SK-N-SH treated with all-trans-retinoic acid at 6 μM for 48 hours (cell line): ENCODE results near the gene PTPRD.

ENCODE experiments used
- ATAC-seq: fragments of 200-7000 bp; cut with Tn5 transposase; 3 replicates; pipeline ENCODE4 v1.9.1; 2020; ENCODE audit warnings: mild to moderate bottlenecking, moderate library complexity
- ARNTL ChIP-seq: fragments of 450-650 bp; formaldehyde crosslinking; IDR thresholded peaks from 2 replicates; pipeline ENCODE4 v1.5.0; 2020; ENCODE audit warnings: low read depth, mild to moderate bottlenecking, moderate library complexity, borderline replicate concordance
- BACH2 ChIP-seq: fragments of 250-450 bp; sonication (Bioruptor Pico); IDR thresholded peaks from 2 replicates; pipeline ENCODE4 v1.9.0; 2021; ENCODE audit warnings: mild to moderate bottlenecking, borderline replicate concordance
- CSDC2 ChIP-seq: fragments of 250-450 bp; sonication (Bioruptor Pico); IDR thresholded peaks from 2 replicates; pipeline ENCODE4 v1.5.0; 2020; ENCODE audit warnings: mild to moderate bottlenecking, moderate library complexity
- ESRRG ChIP-seq: fragments of 250-450 bp; sonication (Bioruptor Pico); IDR thresholded peaks from 2 replicates; pipeline ENCODE4 v1.6.1; 2021; ENCODE audit warnings: mild to moderate bottlenecking
- GLIS3 ChIP-seq: fragments of 250-450 bp; sonication (Bioruptor Pico); IDR thresholded peaks from 2 replicates; pipeline ENCODE4 v1.5.0; 2020; ENCODE audit warnings: mild to moderate bottlenecking, moderate library complexity
- ISL1 ChIP-seq: fragments of 250-450 bp; sonication (Bioruptor Pico); IDR thresholded peaks from 2 replicates; pipeline ENCODE4 v2.1.2; 2022; ENCODE audit warnings: mild to moderate bottlenecking, moderate library complexity
- OSR1 ChIP-seq: fragments of 250-450 bp; sonication (Bioruptor Pico); IDR thresholded peaks from 2 replicates; pipeline ENCODE4 v1.8.0; 2022; ENCODE audit warnings: moderate library complexity, mild to moderate bottlenecking, inconsistent platforms
- PATZ1 ChIP-seq: fragments of 250-450 bp; sonication (Bioruptor Pico); IDR thresholded peaks from 2 replicates; pipeline ENCODE4 v1.8.0; 2020; ENCODE audit warnings: mild to moderate bottlenecking, moderate library complexity, borderline replicate concordance
- POU6F1 ChIP-seq: fragments of 250-450 bp; sonication (Bioruptor Pico); IDR thresholded peaks from 2 replicates; pipeline ENCODE4 v1.8.0; 2021; ENCODE audit warnings: low read depth, mild to moderate bottlenecking, moderate library complexity, borderline replicate concordance
- PPARA ChIP-seq: fragments of 250-450 bp; sonication (Bioruptor Pico); IDR thresholded peaks from 2 replicates; pipeline ENCODE4 v1.5.0; 2020; ENCODE audit warnings: mild to moderate bottlenecking, borderline replicate concordance
- RARB ChIP-seq: fragments of 250-450 bp; sonication (Bioruptor Pico); IDR thresholded peaks from 2 replicates; pipeline ENCODE4 v1.8.0; 2021; ENCODE audit warnings: mild to moderate bottlenecking, moderate library complexity
- SNAI2 ChIP-seq: fragments of 250-450 bp; sonication (Bioruptor Pico); IDR thresholded peaks from 2 replicates; pipeline ENCODE4 v1.5.0; 2020; ENCODE audit warnings: mild to moderate bottlenecking, moderate library complexity
- TCF4 ChIP-seq: fragments of 250-450 bp; sonication (Bioruptor Pico); IDR thresholded peaks from 2 replicates; pipeline ENCODE4 v1.8.0; 2021; ENCODE audit warnings: mild to moderate bottlenecking, moderate library complexity, borderline replicate concordance
- ZC3H10 ChIP-seq: fragments of 250-450 bp; sonication (Bioruptor Pico); IDR thresholded peaks from 2 replicates; pipeline ENCODE4 v1.5.1; 2021; ENCODE audit warnings: mild to moderate bottlenecking, moderate library complexity
- ZFP30 ChIP-seq: fragments of 450-650 bp; formaldehyde crosslinking; IDR thresholded peaks from 2 replicates; pipeline ENCODE4 v1.5.0; 2022; ENCODE audit warnings: mild to moderate bottlenecking, moderate library complexity
- ZNF565 ChIP-seq: fragments of 450-650 bp; formaldehyde crosslinking; conservative IDR thresholded peaks from 2 replicates; pipeline ENCODE4 v1.5.0; 2020; ENCODE audit warnings: low read depth, mild to moderate bottlenecking, moderate library complexity
- ZNF70 ChIP-seq: fragments of 450-650 bp; formaldehyde crosslinking; IDR thresholded peaks from 2 replicates; pipeline ENCODE4 v1.5.0; 2020; ENCODE audit warnings: mild to moderate bottlenecking, moderate library complexity
- ZNF8 ChIP-seq: fragments of 450-650 bp; formaldehyde crosslinking; IDR thresholded peaks from 2 replicates; pipeline ENCODE4 v1.5.0; 2020; ENCODE audit warnings: mild to moderate bottlenecking, moderate library complexity
- TF ChIP-seq, protein P1 (sequence below): fragments of 250-450 bp; sonication (Bioruptor Pico); IDR thresholded peaks from 2 replicates; pipeline ENCODE4 v1.5.1; 2021; ENCODE audit warnings: mild to moderate bottlenecking, moderate library complexity
- TF ChIP-seq, protein P2 (sequence below): fragments of 250-450 bp; sonication (Bioruptor Pico); IDR thresholded peaks from 2 replicates; pipeline ENCODE4 v1.5.1; 2020; ENCODE audit warnings: low read depth, mild to moderate bottlenecking, moderate library complexity
- TF ChIP-seq, protein P3 (sequence below): fragments of 250-450 bp; sonication (Bioruptor Pico); IDR thresholded peaks from 2 replicates; pipeline ENCODE4 v1.5.0; 2020; ENCODE audit warnings: mild to moderate bottlenecking, moderate library complexity

Gene PTPRD

DNA sequence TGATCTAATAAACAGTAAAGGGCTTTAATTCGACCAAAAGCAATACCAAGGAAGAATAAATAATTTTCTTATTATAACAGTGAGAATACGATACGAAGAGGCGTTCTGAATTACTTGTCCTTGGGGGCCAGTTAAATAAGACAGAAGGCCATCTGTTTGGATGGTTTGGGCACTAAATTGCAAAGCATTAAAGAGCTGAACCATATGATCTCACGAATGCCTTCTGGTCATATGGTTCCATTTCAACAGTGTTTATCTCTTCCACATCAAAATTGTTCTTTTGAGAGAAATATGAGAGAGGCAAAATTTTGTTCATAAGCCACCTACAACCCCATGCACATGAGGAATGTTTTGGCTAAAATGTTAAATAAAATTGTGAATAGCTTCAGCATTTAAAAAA is 605.4 kb downstream of the PTPRD start:
- no peak for TF ChIP-seq OSR1
- no peak for TF ChIP-seq ISL1
- no peak for TF ChIP-seq TCF4 (CRISPR knock-in tag)
- TF ChIP-seq RARB (CRISPR knock-in tag), result no peak
- no peak for TF ChIP-seq ARNTL (CRISPR knock-in tag)
- TF ChIP-seq ZNF8 (CRISPR knock-in tag), result no peak
- no peak for TF ChIP-seq SNAI2 (CRISPR knock-in tag)
- no peak for TF ChIP-seq PPARA (CRISPR knock-in tag)
- TF ChIP-seq, protein P1, sequence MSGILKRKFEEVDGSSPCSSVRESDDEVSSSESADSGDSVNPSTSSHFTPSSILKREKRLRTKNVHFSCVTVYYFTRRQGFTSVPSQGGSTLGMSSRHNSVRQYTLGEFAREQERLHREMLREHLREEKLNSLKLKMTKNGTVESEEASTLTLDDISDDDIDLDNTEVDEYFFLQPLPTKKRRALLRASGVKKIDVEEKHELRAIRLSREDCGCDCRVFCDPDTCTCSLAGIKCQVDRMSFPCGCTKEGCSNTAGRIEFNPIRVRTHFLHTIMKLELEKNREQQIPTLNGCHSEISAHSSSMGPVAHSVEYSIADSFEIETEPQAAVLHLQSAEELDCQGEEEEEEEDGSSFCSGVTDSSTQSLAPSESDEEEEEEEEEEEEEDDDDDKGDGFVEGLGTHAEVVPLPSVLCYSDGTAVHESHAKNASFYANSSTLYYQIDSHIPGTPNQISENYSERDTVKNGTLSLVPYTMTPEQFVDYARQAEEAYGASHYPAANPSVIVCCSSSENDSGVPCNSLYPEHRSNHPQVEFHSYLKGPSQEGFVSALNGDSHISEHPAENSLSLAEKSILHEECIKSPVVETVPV (CRISPR knock-in tag), result no peak
- TF ChIP-seq ZC3H10 (CRISPR knock-in tag), result no peak
- no peak for ATAC-seq

- TF ChIP-seq ZNF565 (CRISPR knock-in tag), result no peak
- no peak for TF ChIP-seq POU6F1 (CRISPR knock-in tag)
- TF ChIP-seq ZC3H10 (CRISPR knock-in tag), result no peak
- TF ChIP-seq, protein P2, sequence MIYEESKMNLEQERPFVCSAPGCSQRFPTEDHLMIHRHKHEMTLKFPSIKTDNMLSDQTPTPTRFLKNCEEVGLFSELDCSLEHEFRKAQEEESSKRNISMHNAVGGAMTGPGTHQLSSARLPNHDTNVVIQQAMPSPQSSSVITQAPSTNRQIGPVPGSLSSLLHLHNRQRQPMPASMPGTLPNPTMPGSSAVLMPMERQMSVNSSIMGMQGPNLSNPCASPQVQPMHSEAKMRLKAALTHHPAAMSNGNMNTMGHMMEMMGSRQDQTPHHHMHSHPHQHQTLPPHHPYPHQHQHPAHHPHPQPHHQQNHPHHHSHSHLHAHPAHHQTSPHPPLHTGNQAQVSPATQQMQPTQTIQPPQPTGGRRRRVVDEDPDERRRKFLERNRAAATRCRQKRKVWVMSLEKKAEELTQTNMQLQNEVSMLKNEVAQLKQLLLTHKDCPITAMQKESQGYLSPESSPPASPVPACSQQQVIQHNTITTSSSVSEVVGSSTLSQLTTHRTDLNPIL, result no peak
- no peak for TF ChIP-seq PATZ1 (CRISPR knock-in tag)
- no peak for TF ChIP-seq ZFP30 (CRISPR knock-in tag)
- TF ChIP-seq RARB (CRISPR knock-in tag), result no peak
- no peak for TF ChIP-seq OSR1
- no peak for TF ChIP-seq ARNTL (CRISPR knock-in tag)
- TF ChIP-seq ZNF8 (CRISPR knock-in tag), result no peak
- no peak for TF ChIP-seq PPARA (CRISPR knock-in tag)
- no peak for TF ChIP-seq CSDC2 (CRISPR knock-in tag)
- no peak for TF ChIP-seq ISL1
- no peak for ATAC-seq
These were observed 607.6 kb downstream of the PTPRD start for GRCh38 chr9:10005206-10005605.

DNA sequence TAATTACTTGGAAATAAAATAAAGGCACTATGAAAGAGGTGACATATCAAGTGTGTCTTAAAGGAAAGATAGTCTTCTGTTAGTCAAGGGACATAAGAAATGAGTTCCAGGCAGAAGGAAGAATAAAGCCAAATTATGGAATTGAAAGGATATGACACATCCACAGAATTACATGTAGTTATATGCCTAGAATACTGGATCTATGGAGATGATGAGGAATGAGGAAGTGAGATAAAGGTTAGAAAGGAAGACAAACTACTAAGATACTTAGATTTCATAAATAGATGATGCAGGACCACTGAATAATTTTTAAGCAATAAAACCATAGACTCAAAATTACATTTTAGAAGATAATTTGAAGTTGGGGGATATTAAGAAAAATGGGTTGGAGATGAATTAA is 609.8 kb downstream of the PTPRD start:
- ATAC-seq, result no peak
- TF ChIP-seq, protein P2, result no peak
- no peak for TF ChIP-seq ZFP30 (CRISPR knock-in tag)
- TF ChIP-seq RARB (CRISPR knock-in tag), result no peak
- no peak for TF ChIP-seq TCF4 (CRISPR knock-in tag)
- TF ChIP-seq BACH2, result no peak
- no peak for TF ChIP-seq ZNF8 (CRISPR knock-in tag)
- TF ChIP-seq PPARA (CRISPR knock-in tag), result no peak
- no peak for TF ChIP-seq ZNF70
- TF ChIP-seq POU6F1 (CRISPR knock-in tag), result no peak
- no peak for TF ChIP-seq ESRRG
- TF ChIP-seq, protein P1 (CRISPR knock-in tag), result no peak
- no peak for TF ChIP-seq GLIS3 (CRISPR knock-in tag)
- TF ChIP-seq ZC3H10 (CRISPR knock-in tag), result no peak
- TF ChIP-seq, protein P3, sequence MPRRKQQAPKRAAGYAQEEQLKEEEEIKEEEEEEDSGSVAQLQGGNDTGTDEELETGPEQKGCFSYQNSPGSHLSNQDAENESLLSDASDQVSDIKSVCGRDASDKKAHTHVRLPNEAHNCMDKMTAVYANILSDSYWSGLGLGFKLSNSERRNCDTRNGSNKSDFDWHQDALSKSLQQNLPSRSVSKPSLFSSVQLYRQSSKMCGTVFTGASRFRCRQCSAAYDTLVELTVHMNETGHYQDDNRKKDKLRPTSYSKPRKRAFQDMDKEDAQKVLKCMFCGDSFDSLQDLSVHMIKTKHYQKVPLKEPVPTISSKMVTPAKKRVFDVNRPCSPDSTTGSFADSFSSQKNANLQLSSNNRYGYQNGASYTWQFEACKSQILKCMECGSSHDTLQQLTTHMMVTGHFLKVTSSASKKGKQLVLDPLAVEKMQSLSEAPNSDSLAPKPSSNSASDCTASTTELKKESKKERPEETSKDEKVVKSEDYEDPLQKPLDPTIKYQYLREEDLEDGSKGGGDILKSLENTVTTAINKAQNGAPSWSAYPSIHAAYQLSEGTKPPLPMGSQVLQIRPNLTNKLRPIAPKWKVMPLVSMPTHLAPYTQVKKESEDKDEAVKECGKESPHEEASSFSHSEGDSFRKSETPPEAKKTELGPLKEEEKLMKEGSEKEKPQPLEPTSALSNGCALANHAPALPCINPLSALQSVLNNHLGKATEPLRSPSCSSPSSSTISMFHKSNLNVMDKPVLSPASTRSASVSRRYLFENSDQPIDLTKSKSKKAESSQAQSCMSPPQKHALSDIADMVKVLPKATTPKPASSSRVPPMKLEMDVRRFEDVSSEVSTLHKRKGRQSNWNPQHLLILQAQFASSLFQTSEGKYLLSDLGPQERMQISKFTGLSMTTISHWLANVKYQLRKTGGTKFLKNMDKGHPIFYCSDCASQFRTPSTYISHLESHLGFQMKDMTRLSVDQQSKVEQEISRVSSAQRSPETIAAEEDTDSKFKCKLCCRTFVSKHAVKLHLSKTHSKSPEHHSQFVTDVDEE (CRISPR knock-in tag), result no peak
